Subcutaneous adipose tissue (tissue), 4 donors: ENCODE measurements around the gene UVRAG. TPM values are rescaled to one million over a fixed set of nuclear protein-coding genes. Genes with fewer than 3 reads are reported as not detected.

ENCODE experiments used
- total RNA-seq, 4 donors: library from RNA; depleted of rRNA; stranded (reverse); fragments of >200 nt; gene quantifications; one replicate each; pipeline ENCODE4 v1.1.0, GENCODE V29; 2016
- TF ChIP-seq, protein P1 (sequence below): fragments of 450-650 bp; IDR thresholded peaks from one replicate; pipeline ENCODE4 v1.5.1; 2016; ENCODE audit warnings: low read depth, mild to moderate bottlenecking, control low read depth, antibody characterized with exemption, moderate library complexity

Gene UVRAG
- total RNA-seq, 4 donors from 2014 or later = 59.7 to 108 (median 93.7) TPM

DNA sequence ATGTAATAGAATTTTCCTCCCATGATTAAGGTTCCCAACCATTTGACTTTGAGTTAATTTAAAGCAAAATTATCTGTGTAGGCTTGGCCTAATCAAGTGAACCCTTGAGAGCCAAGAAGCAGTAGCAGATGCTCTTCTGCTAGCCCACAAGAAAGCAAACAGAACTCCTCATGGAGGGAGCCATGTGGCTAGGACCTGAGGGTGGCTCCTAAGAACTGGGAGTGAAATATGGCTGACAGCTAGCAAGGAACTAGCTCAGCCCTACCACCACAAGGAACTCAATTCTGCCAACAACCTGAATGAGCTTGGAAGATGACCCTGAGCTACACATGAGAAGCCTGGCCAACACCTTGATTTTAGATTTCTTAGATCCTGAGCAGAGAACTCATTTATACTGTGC is 223.6 kb downstream of the UVRAG start:
- TF ChIP-seq, protein P1, sequence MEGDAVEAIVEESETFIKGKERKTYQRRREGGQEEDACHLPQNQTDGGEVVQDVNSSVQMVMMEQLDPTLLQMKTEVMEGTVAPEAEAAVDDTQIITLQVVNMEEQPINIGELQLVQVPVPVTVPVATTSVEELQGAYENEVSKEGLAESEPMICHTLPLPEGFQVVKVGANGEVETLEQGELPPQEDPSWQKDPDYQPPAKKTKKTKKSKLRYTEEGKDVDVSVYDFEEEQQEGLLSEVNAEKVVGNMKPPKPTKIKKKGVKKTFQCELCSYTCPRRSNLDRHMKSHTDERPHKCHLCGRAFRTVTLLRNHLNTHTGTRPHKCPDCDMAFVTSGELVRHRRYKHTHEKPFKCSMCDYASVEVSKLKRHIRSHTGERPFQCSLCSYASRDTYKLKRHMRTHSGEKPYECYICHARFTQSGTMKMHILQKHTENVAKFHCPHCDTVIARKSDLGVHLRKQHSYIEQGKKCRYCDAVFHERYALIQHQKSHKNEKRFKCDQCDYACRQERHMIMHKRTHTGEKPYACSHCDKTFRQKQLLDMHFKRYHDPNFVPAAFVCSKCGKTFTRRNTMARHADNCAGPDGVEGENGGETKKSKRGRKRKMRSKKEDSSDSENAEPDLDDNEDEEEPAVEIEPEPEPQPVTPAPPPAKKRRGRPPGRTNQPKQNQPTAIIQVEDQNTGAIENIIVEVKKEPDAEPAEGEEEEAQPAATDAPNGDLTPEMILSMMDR = no peak

DNA sequence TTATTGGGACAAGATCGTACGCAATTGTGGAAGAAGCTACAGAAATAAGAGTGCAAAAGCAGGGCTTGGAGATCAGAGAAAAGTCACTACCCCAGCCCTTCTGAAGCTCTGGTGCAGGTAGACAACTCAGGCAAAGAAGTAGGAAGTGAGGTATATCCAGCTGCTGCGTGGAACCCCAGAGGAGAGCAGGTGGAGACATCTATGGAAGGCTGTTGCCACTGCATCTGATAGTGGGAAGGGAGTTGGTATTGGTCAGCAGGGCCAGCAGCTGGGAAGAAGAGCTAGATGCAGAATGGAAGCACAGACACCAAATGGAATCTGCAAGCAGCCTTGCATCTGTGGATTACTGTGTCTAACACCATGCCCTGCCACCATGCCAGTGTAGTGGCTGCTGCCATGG is 226.2 kb downstream of the UVRAG start:
- TF ChIP-seq, protein P1 = no peak

DNA sequence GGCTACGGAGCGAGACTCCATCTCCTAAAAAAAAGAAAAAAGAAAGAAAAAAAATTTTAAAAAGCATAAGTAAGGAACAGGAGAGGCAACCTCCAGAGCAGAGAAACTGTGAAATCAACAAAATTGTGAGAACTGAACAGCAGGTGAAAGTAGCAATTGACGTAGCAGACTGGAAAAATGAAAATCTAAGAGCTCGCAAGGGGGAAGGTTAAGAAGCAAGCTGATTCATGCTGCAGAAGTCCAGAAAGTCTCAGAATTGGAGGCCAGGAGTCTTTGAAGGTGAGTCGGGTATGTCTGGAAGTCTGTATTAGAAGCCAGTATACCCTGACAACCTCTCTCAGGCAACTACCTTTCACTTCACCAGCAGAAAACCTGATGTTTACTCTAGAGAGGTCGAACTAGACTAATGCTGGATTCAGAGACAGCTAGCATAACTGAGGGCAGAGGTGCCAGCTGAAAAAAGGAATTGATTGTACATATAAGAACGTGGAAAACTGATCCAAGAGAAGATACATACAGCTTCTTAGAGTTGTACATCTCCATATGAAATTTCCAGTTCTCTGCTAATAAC is 229.8 kb downstream of the UVRAG start:
- TF ChIP-seq, protein P1 = no peak

DNA sequence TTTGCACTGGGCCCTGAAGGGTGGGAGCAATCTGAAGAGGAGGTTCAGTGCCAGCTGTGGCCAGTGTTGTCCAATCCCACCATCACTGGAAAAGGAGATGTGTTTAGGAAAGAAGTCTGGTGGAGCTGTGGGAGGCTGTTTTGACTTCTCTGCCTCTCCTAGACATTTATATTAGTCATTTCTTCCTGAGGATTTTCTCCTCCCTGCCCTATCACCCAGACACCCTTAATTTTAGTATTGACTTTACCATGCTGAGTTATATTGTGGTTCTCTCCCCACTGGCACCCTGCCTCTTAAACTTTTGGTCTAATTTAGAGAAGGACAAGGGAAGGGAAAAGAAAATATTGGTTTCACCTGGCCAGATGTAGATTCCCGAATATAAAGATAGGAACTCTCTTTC is 232.2 kb downstream of the UVRAG start:
- TF ChIP-seq, protein P1 = no peak

DNA sequence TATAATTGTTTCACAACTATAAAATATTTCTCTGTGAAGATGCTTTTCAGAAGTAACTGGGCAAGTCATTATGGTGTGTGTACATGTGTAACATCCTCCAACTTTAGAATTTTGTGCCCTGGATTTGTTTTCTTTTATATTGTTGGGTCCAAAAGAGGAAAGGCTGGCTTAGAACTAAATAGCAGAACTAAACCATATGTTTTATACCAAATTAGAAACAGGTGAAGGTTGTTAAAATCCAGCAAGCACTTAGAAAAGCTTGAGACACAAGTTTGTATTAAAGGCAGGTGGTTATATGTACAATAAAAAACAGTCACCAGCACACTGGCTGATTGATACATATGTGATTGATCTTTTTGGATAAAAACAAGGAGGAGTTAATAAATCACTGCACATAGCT is 232.8 kb downstream of the UVRAG start:
- TF ChIP-seq, protein P1 = no peak

DNA sequence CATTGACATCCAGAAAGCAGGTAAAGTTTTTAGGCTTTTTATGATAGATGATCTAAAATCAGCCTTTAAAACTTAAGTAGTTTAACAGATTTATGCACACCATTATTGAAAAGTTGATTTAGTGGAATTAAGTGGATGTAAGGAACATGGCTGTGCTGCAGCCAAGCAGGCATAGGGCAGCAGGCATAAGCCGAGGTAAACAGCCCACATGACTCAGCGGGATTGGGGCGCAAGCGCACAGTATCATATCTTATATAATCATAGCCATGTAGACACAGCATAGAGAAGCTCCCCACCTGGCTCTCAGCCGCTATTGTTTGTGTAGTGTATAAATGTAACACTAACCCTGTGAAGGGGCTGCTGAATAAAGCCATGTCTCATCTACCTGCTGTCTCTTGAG is 233.8 kb downstream of the UVRAG start:
- TF ChIP-seq, protein P1 = no peak

DNA sequence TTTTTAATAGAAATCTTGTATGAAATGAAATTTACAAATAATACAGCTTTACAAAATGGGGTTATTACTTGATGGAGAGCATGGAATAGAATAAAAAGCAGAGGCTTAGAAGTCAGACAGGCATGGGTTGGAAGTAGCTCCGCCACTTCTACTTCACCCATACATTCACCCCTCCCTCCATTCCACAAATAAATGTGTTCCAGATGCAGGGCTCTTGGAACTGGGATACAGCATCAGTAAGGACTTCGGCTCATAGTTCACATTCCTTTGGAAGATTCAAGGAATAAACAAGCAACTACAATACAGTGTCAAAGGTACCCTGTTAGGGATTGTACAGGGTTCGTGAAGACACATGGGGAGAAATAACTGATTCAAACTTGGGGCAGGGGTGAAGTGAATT is 234.5 kb downstream of the UVRAG start:
- TF ChIP-seq, protein P1 = no peak
